Neuron (in vitro differentiated cells): ENCODE results near the gene TM4SF18.
A peak's percentile ranks its signal among the peaks of the same experiment; 100 is the strongest.
"Not testable (repeated sequence)": the region's sequence is repeated elsewhere in the genome, so short reads cannot be mapped to it uniquely, and the experiment has no call there.

Source experiments
- H2AFZ ChIP-seq: one replicate; pipeline ENCODE4 v1.6.1; 2013; ENCODE audit warnings: low read depth, mild to moderate bottlenecking, inconsistent platforms, low read length, moderate library complexity
- H3K27me3 ChIP-seq: one replicate; pipeline ENCODE4 v1.6.1; 2013; ENCODE audit warnings: low read length; ENCODE audit not compliant: insufficient read depth
- H3K36me3 ChIP-seq: one replicate; pipeline ENCODE4 v1.6.1; 2013; ENCODE audit warnings: low read length; ENCODE audit not compliant: insufficient read depth
- H3K4me1 ChIP-seq: one replicate; pipeline ENCODE4 v1.6.1; 2013; ENCODE audit warnings: low read length; ENCODE audit not compliant: insufficient read depth
- H3K4me3 ChIP-seq: 2 replicates; pipeline ENCODE4 v1.5.1; 2013; ENCODE audit warnings: mild to moderate bottlenecking, low read length, moderate library complexity
- H3K9me3 ChIP-seq: one replicate; pipeline ENCODE4 v1.6.1; 2013; ENCODE audit warnings: low read length

TM4SF18 gene

GRCh38 chr3:149362366-149362765, 28.9 kb upstream of the TM4SF18 start:
- Histone ChIP-seq H2AFZ (no peak overlapping the region), H3K36me3 (no peaks in the 10 kb centered on the region), H3K9me3 (no peaks in the 10 kb centered on the region), H3K4me3 (no peak overlapping the region), H3K4me1 (no peaks in the 10 kb centered on the region), H3K27me3 (no peaks in the 10 kb centered on the region)

GRCh38 chr3:149356630-149357029, 23.2 kb upstream of the TM4SF18 start:
- Histone ChIP-seq H3K36me3 (no peaks in the 10 kb centered on the region), H3K9me3 (no peaks in the 10 kb centered on the region), H2AFZ (no peak overlapping the region), H3K27me3 (no peaks in the 10 kb centered on the region), H3K4me1 (peaks cover 3% of the 10 kb centered on the region), H3K4me3 (no peak overlapping the region)

GRCh38 chr3:149356044-149356592, 22.7 kb upstream of the TM4SF18 start:
- H3K4me1 ChIP-seq, result peaks cover 3% of the 10 kb centered on the region
- no peaks in the 10 kb centered on the region for H3K9me3 ChIP-seq
- no peaks in the 10 kb centered on the region for H3K27me3 ChIP-seq
- no peak overlapping the region for H3K4me3 ChIP-seq
- H2AFZ ChIP-seq, result no peak overlapping the region
- no peaks in the 10 kb centered on the region for H3K36me3 ChIP-seq

- H3K4me1 ChIP-seq, result peaks cover 3% of the 10 kb centered on the region
- no peak overlapping the region for H2AFZ ChIP-seq
- H3K9me3 ChIP-seq, result no peaks in the 10 kb centered on the region
- no peaks in the 10 kb centered on the region for H3K27me3 ChIP-seq
- H3K36me3 ChIP-seq, result no peaks in the 10 kb centered on the region
- no peak overlapping the region for H3K4me3 ChIP-seq
These were observed 20.2 kb upstream of the TM4SF18 start for GRCh38 chr3:149353581-149354184.

- Histone ChIP-seq H3K36me3 (no peaks in the 10 kb centered on the region), H2AFZ (no peak overlapping the region), H3K4me1 (peaks cover 3% of the 10 kb centered on the region), H3K27me3 (no peaks in the 10 kb centered on the region), H3K9me3 (no peaks in the 10 kb centered on the region), H3K4me3 (no peak overlapping the region)
These were observed 19.1 kb upstream of the TM4SF18 start for GRCh38 chr3:149352556-149352955.

- Histone ChIP-seq H3K27me3 (no peaks in the 10 kb centered on the region), H3K4me3 (no peak overlapping the region), H2AFZ (no peak overlapping the region), H3K9me3 (no peaks in the 10 kb centered on the region), H3K36me3 (no peaks in the 10 kb centered on the region), H3K4me1 (no peaks in the 10 kb centered on the region)
These were observed 10.5 kb upstream of the TM4SF18 start for GRCh38 chr3:149343951-149344350.

GRCh38 chr3:149342413-149343380, 9.3 kb upstream of the TM4SF18 start:
- Histone ChIP-seq H3K4me3 (no peak overlapping the region), H3K4me1 (no peaks in the 10 kb centered on the region), H2AFZ (no peak overlapping the region)

GRCh38 chr3:149340310-149340933, 7.0 kb upstream of the TM4SF18 start:
- Histone ChIP-seq H3K4me1 (no peaks in the 10 kb centered on the region), H3K4me3 (no peak overlapping the region), H3K27me3 (no peaks in the 10 kb centered on the region), H3K36me3 (no peaks in the 10 kb centered on the region), H2AFZ (peak overlapping the region; percentile 16), H3K9me3 (no peaks in the 10 kb centered on the region)

More at GRCh38 chr3:149342413-149343380, 9.3 kb upstream of the TM4SF18 start:
- Histone ChIP-seq H3K9me3 (no peaks in the 10 kb centered on the region), H3K27me3 (no peaks in the 10 kb centered on the region), H3K36me3 (no peaks in the 10 kb centered on the region)

GRCh38 chr3:149339931-149340309, 6.5 kb upstream of the TM4SF18 start:
- no peaks in the 10 kb centered on the region for H3K36me3 ChIP-seq
- H3K4me3 ChIP-seq, result no peak overlapping the region
- H3K4me1 ChIP-seq, result no peaks in the 10 kb centered on the region
- no peaks in the 10 kb centered on the region for H3K27me3 ChIP-seq
- H3K9me3 ChIP-seq, result no peaks in the 10 kb centered on the region
- peak overlapping the region; percentile 16 for H2AFZ ChIP-seq

- not testable (repeated sequence) for H3K36me3 ChIP-seq, H3K9me3 ChIP-seq, H3K4me3 ChIP-seq, H2AFZ ChIP-seq, H3K27me3 ChIP-seq
- H3K4me1 ChIP-seq, result peaks cover 12% of the 10 kb centered on the region
These were observed 4.0 kb upstream of the TM4SF18 start for GRCh38 chr3:149337486-149337885.

- Histone ChIP-seq H3K36me3 (no peaks in the 10 kb centered on the region), H3K9me3 (no peaks in the 10 kb centered on the region), H3K27me3 (no peaks in the 10 kb centered on the region), H2AFZ (no peak overlapping the region), H3K4me3 (no peak overlapping the region), H3K4me1 (peaks cover 12% of the 10 kb centered on the region)
These were observed 3.5 kb upstream of the TM4SF18 start for GRCh38 chr3:149336925-149337324.

- no peaks in the 10 kb centered on the region for H3K27me3 ChIP-seq
- no peaks in the 10 kb centered on the region for H3K36me3 ChIP-seq
- no peaks in the 10 kb centered on the region for H3K9me3 ChIP-seq
- H2AFZ ChIP-seq, result peak overlapping the region; percentile 35
- peaks cover 12% of the 10 kb centered on the region for H3K4me1 ChIP-seq
- H3K4me3 ChIP-seq, result peak overlapping the region; percentile 17
These were observed 665 bp downstream of the TM4SF18 start for GRCh38 chr3:149332771-149333170.

GRCh38 chr3:149332227-149332765, 1.1 kb downstream of the TM4SF18 start:
- Histone ChIP-seq H3K27me3 (no peaks in the 10 kb centered on the region), H3K4me1 (peaks cover 12% of the 10 kb centered on the region), H2AFZ (no peak overlapping the region), H3K9me3 (no peaks in the 10 kb centered on the region), H3K36me3 (no peaks in the 10 kb centered on the region), H3K4me3 (no peak overlapping the region)
